HG02884 (cell line): Measurements from ENCODE around the gene PRELID1.
A peak's percentile ranks its signal among the peaks of the same experiment; 100 is the strongest.
"Not testable (repeated sequence)": the region's sequence is repeated elsewhere in the genome, so short reads cannot be mapped to it uniquely, and the experiment has no call there.

ENCODE experiments used
- ATAC-seq: cut with Tn5 transposase; IDR thresholded peaks from one replicate; pipeline ENCODE4 v1.9.1; 2021; ENCODE audit warnings: mild to moderate bottlenecking, moderate library complexity; ENCODE audit not compliant: unreplicated experiment

Gene PRELID1

GRCh38 chr5:177297922-177298321, 5.7 kb upstream of the PRELID1 start:
- ATAC-seq: no peak

GRCh38 chr5:177299697-177300096, 3.9 kb upstream of the PRELID1 start:
- ATAC-seq: no peak

- ATAC-seq: peak; percentile 43
These were observed 3.2 kb upstream of the PRELID1 start for GRCh38 chr5:177300236-177300880.

- ATAC-seq: no peak
These were observed 2.6 kb upstream of the PRELID1 start for GRCh38 chr5:177300951-177301350.

DNA sequence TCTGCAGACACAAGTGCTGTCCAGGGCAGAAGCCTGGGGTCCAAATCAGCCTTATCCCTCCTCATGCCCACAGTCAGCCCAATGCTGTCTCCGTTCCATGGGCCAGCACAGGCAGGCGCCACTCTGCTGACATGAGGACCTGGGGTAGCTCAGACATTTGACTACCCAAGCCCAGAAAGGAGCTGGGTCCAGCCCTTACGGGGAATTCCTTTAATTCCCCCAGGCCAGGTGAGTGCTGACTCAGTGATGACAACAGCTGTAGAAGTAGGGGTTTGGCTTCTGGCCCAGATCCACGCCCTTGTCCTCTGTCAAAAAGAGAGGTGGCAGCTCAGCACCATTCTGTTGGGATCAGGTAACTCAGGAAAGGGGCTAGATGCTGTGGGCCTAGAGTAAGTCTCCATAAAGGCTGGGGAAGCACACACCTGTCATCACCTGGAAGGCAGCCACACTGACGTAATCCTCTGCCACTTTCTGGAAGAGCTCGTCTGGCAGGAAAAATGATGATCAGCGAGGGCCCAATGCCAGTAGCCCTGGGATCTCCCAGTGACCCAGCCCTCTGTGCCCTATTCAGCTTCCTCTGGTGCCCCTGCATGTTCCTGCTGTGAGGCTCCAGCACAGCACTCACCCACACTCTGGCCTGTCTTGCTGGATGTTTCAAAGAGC, 2.0 kb upstream of the PRELID1 start:
- ATAC-seq: no peak

- no peak for ATAC-seq
These were observed 1.1 kb upstream of the PRELID1 start for GRCh38 chr5:177302354-177303110.

DNA sequence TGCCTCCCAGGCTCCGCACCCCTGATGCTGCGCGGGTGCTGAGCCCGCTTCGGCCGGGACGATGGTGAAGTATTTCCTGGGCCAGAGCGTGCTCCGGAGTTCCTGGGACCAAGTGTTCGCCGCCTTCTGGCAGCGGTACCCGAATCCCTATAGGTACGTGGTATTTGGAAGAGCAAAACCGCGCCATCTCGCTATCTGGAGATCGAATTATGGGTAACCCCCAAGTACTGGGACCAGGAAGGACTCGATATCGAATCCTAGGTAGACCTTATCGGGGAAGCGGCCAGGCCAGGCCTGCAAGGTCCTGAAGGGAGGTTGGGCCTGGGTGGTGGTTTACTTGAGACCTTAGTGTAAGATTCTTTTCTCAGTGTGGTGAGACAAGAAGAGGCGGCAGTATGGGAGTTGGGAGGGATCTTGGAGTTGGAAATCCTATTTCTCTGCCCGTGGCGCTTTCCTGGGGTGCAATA, 359 bp downstream of the PRELID1 start:
- no peak for ATAC-seq

GRCh38 chr5:177304392-177305119, 957 bp downstream of the PRELID1 start:
- ATAC-seq: no peak

GRCh38 chr5:177306103-177306640, 2.6 kb downstream of the PRELID1 start:
- ATAC-seq: not testable (repeated sequence)

- ATAC-seq: no peak
These were observed 3.3 kb downstream of the PRELID1 start for GRCh38 chr5:177306674-177307543.

DNA sequence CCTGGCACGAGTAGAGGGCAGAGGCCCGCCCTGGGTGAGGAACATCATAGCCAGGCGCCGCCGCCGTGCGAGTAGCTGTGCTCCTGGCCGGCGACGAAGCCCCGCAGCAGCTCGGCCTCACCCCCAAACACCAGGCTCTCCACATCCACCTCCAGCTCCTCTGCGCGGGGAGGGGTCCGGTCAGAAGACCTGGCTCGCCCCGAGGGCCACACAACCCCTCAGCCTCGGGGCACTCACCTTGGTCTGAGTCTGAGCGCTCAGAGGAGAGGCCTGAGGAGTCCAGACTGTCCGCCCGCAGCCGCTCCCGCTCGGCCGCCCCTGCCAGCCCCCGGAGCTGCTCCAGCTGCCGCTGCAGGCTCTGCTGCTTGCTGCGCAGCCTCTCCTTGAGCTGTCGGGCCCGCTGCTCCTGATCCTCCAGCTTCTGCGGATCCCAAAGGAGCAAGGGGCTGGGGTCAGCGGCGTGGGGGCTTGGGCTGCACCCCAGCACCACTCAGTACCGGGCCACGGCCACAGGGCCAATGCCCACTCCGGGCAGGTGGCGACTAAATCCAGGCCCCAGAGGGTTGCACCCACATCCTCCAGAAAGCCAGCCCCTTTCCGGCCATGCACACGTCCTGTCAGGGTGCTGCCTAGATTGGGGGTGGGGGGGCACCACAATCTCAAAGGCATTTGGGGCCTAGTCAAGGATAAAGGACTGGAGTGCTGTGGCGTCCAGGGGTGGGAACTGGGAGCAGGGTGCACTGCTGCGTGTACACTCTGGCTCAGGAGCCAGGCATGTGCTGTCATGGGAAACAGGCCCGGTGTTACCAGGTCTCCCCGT, 4.2 kb downstream of the PRELID1 start:
- ATAC-seq: no peak

DNA sequence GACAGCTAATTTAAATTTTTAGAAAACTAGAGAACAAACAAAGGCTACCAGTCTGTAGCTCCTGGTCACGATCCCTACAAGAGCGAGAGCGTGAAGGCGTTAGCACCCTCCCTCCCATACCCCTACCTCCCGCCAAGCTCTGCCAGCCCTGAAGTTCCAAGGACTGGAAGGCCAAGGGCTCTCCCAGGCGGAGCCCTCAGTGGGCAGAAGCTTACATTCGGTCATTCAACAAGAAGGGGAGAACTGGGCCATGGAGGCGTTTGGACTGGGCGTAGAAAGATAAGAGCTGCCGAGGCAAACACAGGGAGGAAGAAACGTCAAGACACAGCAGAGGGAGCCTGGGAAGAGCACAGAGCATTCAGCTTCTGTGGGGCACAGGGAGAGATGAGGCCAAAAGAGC, 5.1 kb downstream of the PRELID1 start:
- no peak for ATAC-seq

GRCh38 chr5:177309351-177310191, 6.0 kb downstream of the PRELID1 start:
- ATAC-seq: no peak

GRCh38 chr5:177310332-177310731, 6.7 kb downstream of the PRELID1 start:
- no peak for ATAC-seq

- ATAC-seq: no peak
These were observed 7.3 kb downstream of the PRELID1 start for GRCh38 chr5:177310757-177311391.

GRCh38 chr5:177311392-177311722, 7.8 kb downstream of the PRELID1 start:
- peak; percentile 3 for ATAC-seq

DNA sequence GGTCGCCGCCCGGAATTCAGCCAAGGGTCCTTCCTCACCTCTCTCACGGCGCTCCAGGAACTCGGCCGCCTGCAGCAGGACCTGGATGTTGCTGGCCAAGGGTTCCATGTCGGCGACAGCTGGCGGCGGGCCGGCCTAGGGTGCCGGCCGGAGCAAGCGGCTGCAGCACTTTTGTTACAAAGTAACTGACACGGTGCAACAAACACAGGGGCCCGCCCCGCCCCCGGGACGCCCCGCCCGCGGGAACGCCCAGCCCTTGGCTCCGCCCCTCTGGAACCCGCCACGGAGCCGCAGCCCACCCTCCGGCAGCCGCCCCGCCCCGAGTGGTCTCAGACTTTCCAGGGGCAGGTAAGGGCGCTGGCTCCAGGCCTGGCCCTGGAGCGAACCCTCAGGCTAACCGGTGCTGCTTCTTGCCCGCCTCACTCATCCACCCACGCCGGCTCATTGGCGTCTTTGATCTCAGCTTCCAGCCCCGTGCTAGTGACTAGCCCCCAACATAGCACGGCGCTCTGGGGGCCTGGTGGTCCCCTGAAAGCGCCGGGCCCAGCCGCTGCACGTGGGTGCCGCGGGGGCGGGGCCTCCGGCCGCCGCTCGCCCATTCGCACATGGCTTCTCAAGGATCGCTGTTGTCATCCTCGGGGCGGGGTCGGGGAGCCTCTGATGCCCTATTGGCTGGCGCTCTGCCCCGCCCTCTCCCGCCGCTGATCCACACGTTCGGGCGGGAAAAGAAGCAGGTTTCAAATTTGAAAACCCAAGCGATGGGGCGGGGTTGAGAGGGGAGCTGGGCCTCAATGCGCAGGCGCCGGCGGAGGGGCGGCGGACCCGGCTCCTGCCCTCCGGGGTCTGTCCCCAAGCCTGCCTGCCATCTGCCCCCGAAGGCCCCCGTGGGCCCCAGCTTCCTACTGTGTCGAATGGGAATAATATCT, 8.4 kb downstream of the PRELID1 start, which contains the start of gene MXD3:
MXD3 (minus strand) TSS at position 176 of the 926 bp plus-strand sequence; CDS start at position 108, 68 bp downstream.
- ATAC-seq: peak; percentile 66
